ENCODE measurements around the gene MTMR12.
A peak's percentile ranks its signal among the peaks of the same experiment; 100 is the strongest.

The MTMR12 gene

GRCh38 chr5:32312595-32313332, at the start of gene MTMR12:
MTMR12 (minus strand) TSS chr5:32312939; CDS start chr5:32312838, 101 bp downstream.
- DNase-seq: peak; percentile 98

- DNase-seq: no peak
These were observed 49.8 kb upstream of the MTMR12 start for GRCh38 chr5:32362527-32362926.

GRCh38 chr5:32360906-32361305, 48.2 kb upstream of the MTMR12 start:
- no peak for DNase-seq

- DNase-seq: no peak
These were observed 45.9 kb upstream of the MTMR12 start for GRCh38 chr5:32358611-32359010.

GRCh38 chr5:32357658-32358057, 44.9 kb upstream of the MTMR12 start:
- DNase-seq: no peak

- no peak for DNase-seq
These were observed 42.9 kb upstream of the MTMR12 start for GRCh38 chr5:32355686-32356085.

- no peak for DNase-seq
These were observed 40.7 kb upstream of the MTMR12 start for GRCh38 chr5:32353420-32353819.

GRCh38 chr5:32352685-32353084, 39.9 kb upstream of the MTMR12 start:
- DNase-seq: no peak

GRCh38 chr5:32346869-32347268, 34.1 kb upstream of the MTMR12 start:
- DNase-seq: no peak

- DNase-seq: no peak
These were observed 30.4 kb upstream of the MTMR12 start for GRCh38 chr5:32343058-32343672.

- no peak for DNase-seq
These were observed 29.9 kb upstream of the MTMR12 start for GRCh38 chr5:32342656-32343055.

- DNase-seq: peak; percentile 14
These were observed 27.1 kb upstream of the MTMR12 start for GRCh38 chr5:32339878-32340277.

GRCh38 chr5:32339198-32339597, 26.5 kb upstream of the MTMR12 start:
- peak; percentile 51 for DNase-seq

- DNase-seq: no peak
These were observed 20.2 kb upstream of the MTMR12 start for GRCh38 chr5:32332966-32333365.

- no peak for DNase-seq
These were observed 19.6 kb upstream of the MTMR12 start for GRCh38 chr5:32332361-32332760.

- no peak for DNase-seq
These were observed 19.2 kb upstream of the MTMR12 start for GRCh38 chr5:32331935-32332274.

- DNase-seq: no peak
These were observed 18.6 kb upstream of the MTMR12 start for GRCh38 chr5:32331217-32331934.

GRCh38 chr5:32330126-32330971, 17.6 kb upstream of the MTMR12 start:
- no peak for DNase-seq

GRCh38 chr5:32329395-32329834, 16.7 kb upstream of the MTMR12 start:
- DNase-seq: peak; percentile 76

GRCh38 chr5:32326216-32326772, 13.6 kb upstream of the MTMR12 start:
- DNase-seq: no peak

- DNase-seq: no peak
These were observed 12.9 kb upstream of the MTMR12 start for GRCh38 chr5:32325616-32326015.

GRCh38 chr5:32325062-32325461, 12.3 kb upstream of the MTMR12 start:
- DNase-seq: peak; percentile 11

GRCh38 chr5:32323741-32324140, 11.0 kb upstream of the MTMR12 start:
- no peak for DNase-seq
